ENCODE results near the gene CNTNAP2.

DNA sequence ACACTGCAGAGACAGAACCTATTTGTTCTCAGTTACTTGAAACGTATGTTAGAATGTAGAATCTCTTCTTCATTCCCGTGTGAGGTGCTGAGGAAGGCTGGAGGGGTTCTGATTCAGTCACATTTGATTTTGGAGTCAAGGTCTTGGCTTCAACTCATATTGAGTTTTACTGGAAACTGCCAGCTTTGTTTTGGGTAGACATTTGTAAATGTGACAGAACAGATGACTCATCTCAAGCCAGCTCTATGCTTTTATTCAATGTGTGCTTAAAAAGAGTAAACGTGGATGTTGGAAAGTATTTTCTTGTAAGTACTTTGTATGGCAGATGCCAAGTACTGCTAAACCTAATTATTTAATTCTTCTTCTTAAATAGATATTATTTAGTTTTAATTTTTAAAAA lies 1693.2 kb downstream of the CNTNAP2 start:
- TF ChIP-seq, protein P1, sequence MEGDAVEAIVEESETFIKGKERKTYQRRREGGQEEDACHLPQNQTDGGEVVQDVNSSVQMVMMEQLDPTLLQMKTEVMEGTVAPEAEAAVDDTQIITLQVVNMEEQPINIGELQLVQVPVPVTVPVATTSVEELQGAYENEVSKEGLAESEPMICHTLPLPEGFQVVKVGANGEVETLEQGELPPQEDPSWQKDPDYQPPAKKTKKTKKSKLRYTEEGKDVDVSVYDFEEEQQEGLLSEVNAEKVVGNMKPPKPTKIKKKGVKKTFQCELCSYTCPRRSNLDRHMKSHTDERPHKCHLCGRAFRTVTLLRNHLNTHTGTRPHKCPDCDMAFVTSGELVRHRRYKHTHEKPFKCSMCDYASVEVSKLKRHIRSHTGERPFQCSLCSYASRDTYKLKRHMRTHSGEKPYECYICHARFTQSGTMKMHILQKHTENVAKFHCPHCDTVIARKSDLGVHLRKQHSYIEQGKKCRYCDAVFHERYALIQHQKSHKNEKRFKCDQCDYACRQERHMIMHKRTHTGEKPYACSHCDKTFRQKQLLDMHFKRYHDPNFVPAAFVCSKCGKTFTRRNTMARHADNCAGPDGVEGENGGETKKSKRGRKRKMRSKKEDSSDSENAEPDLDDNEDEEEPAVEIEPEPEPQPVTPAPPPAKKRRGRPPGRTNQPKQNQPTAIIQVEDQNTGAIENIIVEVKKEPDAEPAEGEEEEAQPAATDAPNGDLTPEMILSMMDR (tag by site-specific recombination; IDR thresholded peaks at IDR 0.05): no peak
- TF ChIP-seq RBAK (tag by site-specific recombination; IDR thresholded peaks at IDR 0.05) (no peak), ZNF274 (IDR thresholded peaks at IDR 0.05; ENCODE audit: low read length) (no peak), ZNF274 (tag by site-specific recombination; IDR thresholded peaks at IDR 0.05; ENCODE audit: borderline replicate concordance) (no peak), ZNF416 (tag by site-specific recombination; IDR thresholded peaks at IDR 0.05) (no peak), KLF7 (tag by site-specific recombination; IDR thresholded peaks at IDR 0.05; ENCODE audit: borderline replicate concordance) (no peak), HOXC10 (CRISPR knock-in tag; IDR thresholded peaks at IDR 0.05) (no peak), BCL11A (tag by site-specific recombination; IDR thresholded peaks at IDR 0.05; ENCODE audit: low read depth) (no peak)
- TF ChIP-seq, protein P2, sequence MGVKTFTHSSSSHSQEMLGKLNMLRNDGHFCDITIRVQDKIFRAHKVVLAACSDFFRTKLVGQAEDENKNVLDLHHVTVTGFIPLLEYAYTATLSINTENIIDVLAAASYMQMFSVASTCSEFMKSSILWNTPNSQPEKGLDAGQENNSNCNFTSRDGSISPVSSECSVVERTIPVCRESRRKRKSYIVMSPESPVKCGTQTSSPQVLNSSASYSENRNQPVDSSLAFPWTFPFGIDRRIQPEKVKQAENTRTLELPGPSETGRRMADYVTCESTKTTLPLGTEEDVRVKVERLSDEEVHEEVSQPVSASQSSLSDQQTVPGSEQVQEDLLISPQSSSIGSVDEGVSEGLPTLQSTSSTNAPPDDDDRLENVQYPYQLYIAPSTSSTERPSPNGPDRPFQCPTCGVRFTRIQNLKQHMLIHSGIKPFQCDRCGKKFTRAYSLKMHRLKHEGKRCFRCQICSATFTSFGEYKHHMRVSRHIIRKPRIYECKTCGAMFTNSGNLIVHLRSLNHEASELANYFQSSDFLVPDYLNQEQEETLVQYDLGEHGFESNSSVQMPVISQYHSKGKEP (tag by site-specific recombination; IDR thresholded peaks at IDR 0.05): no peak
- TF ChIP-seq, protein P3, sequence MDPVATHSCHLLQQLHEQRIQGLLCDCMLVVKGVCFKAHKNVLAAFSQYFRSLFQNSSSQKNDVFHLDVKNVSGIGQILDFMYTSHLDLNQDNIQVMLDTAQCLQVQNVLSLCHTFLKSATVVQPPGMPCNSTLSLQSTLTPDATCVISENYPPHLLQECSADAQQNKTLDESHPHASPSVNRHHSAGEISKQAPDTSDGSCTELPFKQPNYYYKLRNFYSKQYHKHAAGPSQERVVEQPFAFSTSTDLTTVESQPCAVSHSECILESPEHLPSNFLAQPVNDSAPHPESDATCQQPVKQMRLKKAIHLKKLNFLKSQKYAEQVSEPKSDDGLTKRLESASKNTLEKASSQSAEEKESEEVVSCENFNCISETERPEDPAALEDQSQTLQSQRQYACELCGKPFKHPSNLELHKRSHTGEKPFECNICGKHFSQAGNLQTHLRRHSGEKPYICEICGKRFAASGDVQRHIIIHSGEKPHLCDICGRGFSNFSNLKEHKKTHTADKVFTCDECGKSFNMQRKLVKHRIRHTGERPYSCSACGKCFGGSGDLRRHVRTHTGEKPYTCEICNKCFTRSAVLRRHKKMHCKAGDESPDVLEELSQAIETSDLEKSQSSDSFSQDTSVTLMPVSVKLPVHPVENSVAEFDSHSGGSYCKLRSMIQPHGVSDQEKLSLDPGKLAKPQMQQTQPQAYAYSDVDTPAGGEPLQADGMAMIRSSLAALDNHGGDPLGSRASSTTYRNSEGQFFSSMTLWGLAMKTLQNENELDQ (tag by site-specific recombination; IDR thresholded peaks at IDR 0.05; ENCODE audit: low read depth): no peak
- TF ChIP-seq, protein P4, sequence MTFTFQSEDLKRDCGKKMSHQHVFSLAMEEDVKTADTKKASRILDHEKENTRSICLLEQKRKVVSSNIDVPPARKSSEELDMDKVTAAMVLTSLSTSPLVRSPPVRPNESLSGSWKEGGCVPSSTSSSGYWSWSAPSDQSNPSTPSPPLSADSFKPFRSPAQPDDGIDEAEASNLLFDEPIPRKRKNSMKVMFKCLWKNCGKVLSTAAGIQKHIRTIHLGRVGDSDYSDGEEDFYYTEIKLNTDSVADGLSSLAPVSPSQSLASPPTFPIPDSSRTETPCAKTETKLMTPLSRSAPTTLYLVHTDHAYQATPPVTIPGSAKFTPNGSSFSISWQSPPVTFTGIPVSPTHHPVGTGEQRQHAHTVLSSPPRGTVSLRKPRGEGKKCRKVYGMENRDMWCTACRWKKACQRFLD (tag by site-specific recombination; IDR thresholded peaks at IDR 0.05): no peak
